ENCODE measurements around the gene LCN10. TPM values are rescaled to one million over a fixed set of nuclear protein-coding genes. Genes with fewer than 3 reads are reported as not detected.

LCN10 gene
- total and polyA plus RNA-seq, 9 of the 15 experiments (the other 6 are each of a cell fraction or from before 2014, with no cell fraction given): 0.10 to 0.21 (median 0.14) TPM; not detected in 6

GRCh38 chr9:136694163-136694871, 48.4 kb downstream of the LCN10 start (continued):
- TF ChIP-seq REST (IDR thresholded peaks at IDR 0.05; ENCODE audit: borderline replicate concordance): peak; percentile 73; the same call in 1 of the 2 replicates
- TF ChIP-seq REST (CRISPR knock-in tag; IDR thresholded peaks at IDR 0.05; ENCODE audit: low read depth): no peak
- peak; percentile 87 for TF ChIP-seq FOSL1 (tag; conservative IDR thresholded peaks at IDR 0.05)
- peak; percentile 34 for TF ChIP-seq ZFX (CRISPR knock-in tag; IDR thresholded peaks at IDR 0.05)
- TF ChIP-seq TSC22D4 (tag; IDR thresholded peaks at IDR 0.05): no peak
- peak; percentile 42; the same call in 1 of the 2 replicates for TF ChIP-seq ATF3 (IDR thresholded peaks at IDR 0.05)
- no peak for TF ChIP-seq ATF3 (CRISPR knock-in tag; conservative IDR thresholded peaks at IDR 0.05)
- TF ChIP-seq PCBP1 (IDR thresholded peaks at IDR 0.05; ENCODE audit: low read depth, low read length, poor library complexity, severe bottlenecking): peak; percentile 64
- peak; percentile 15; the same call in 1 of the 2 replicates for TF ChIP-seq CC2D1A (IDR thresholded peaks at IDR 0.05)
- no peak for TF ChIP-seq HLTF (IDR thresholded peaks at IDR 0.05)
- peak; percentile 30; the same call in 1 of the 2 replicates for TF ChIP-seq CREM (IDR thresholded peaks at IDR 0.05; ENCODE audit: low read depth)
- TF ChIP-seq E2F6 (IDR thresholded peaks at IDR 0.05; ENCODE audit: borderline replicate concordance in 1 of 2, extremely low read depth in 1 of 2, insufficient read depth in 1 of 2, insufficient read length in 1 of 2, low read depth in 1 of 2, low read length in 1 of 2, poor library complexity in 1 of 2, severe bottlenecking in 1 of 2): peak in 1 of 2 experiments; percentile 64
